ENCODE data around the gene OR8J1.

DNA sequence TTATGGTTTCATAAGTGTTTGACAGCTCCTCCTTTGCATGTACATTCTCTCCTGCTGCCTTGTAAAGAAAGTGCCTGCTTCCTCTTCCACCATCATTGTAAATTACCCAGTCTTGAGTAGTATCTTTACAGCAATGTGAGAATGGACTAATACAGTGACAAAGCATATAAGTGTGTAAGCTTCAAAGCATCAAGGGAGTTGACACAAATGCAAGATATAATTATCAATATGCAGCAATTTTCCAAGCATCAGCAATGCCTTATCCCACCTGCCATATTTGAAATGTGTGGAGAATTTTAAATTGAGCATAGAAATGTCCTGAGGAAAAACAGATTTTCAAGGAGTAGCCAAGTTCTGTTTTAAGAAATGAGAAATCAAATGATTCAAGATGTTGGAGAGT lies 56.7 kb downstream of the OR8J1 start:
- TF ChIP-seq, protein P1, sequence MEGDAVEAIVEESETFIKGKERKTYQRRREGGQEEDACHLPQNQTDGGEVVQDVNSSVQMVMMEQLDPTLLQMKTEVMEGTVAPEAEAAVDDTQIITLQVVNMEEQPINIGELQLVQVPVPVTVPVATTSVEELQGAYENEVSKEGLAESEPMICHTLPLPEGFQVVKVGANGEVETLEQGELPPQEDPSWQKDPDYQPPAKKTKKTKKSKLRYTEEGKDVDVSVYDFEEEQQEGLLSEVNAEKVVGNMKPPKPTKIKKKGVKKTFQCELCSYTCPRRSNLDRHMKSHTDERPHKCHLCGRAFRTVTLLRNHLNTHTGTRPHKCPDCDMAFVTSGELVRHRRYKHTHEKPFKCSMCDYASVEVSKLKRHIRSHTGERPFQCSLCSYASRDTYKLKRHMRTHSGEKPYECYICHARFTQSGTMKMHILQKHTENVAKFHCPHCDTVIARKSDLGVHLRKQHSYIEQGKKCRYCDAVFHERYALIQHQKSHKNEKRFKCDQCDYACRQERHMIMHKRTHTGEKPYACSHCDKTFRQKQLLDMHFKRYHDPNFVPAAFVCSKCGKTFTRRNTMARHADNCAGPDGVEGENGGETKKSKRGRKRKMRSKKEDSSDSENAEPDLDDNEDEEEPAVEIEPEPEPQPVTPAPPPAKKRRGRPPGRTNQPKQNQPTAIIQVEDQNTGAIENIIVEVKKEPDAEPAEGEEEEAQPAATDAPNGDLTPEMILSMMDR (IDR thresholded peaks at IDR 0.05): no peak
- no peak for TF ChIP-seq POLR2A (IDR thresholded peaks at IDR 0.05)
